WERI-Rb-1 (cell line): ENCODE data around the gene USB1.

Experiments used
- DNase-seq: peaks from one replicate; pipeline ENCODE4 v3.0.0-alpha.2; 2020
- H3K27ac ChIP-seq: fragments of 250-450 bp; sonication (Bioruptor Pico); 2 replicates; pipeline ENCODE4 v1.5.1; 2020; ENCODE audit warnings: mild to moderate bottlenecking, moderate library complexity
- H3K27me3 ChIP-seq: fragments of 250-450 bp; sonication (Bioruptor Pico); 2 replicates; pipeline ENCODE4 v1.5.1; 2021; ENCODE audit warnings: mild to moderate bottlenecking, low read depth, moderate library complexity; ENCODE audit not compliant: insufficient read depth, severe bottlenecking
- H3K36me3 ChIP-seq: fragments of 250-450 bp; sonication (Bioruptor Pico); 2 replicates; pipeline ENCODE4 v1.5.1; 2020; ENCODE audit warnings: mild to moderate bottlenecking, moderate library complexity
- H3K4me3 ChIP-seq: 2 replicates; pipeline ENCODE4 v1.5.1; 2011; ENCODE audit warnings: low read depth, mild to moderate bottlenecking, control low read depth, low read length
- H3K9me3 ChIP-seq: fragments of 250-450 bp; sonication (Bioruptor Pico); 2 replicates; pipeline ENCODE4 v1.5.1; 2021; ENCODE audit warnings: mild to moderate bottlenecking, moderate library complexity; ENCODE audit not compliant: severe bottlenecking
- CTCF ChIP-seq: IDR thresholded peaks from 2 replicates; pipeline ENCODE4 v1.5.1; 2011; ENCODE audit warnings: low read depth, mild to moderate bottlenecking, control low read depth, inconsistent platforms, low read length

Gene USB1

DNA sequence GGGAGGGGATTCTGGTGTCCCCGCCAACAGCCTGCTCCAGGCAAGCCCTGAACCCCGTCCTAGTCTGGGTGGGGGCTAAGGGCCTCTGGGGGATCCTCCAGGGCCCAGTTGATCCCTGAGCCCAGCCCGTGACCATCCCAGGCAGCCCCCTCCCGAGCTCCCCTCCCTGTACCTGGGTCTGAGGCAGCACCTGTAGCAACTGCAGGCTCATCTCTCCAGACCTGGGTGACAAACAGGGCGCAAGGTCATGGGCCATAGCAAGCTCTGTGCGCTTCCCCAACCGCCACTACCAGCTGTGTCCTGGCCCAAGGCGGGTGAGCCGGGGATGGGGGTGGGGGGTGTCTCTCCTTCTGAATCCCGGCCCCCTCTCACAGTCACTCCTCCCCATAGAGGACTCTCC, 40.9 kb upstream of the USB1 start:
- H3K27me3 ChIP-seq, result no peaks in the 10 kb centered on the region
- H3K4me3 ChIP-seq, result no peak overlapping the region
- H3K36me3 ChIP-seq, result no peaks in the 10 kb centered on the region
- no peak overlapping the region for H3K27ac ChIP-seq
- no peak for DNase-seq
- no peaks in the 10 kb centered on the region for H3K9me3 ChIP-seq
- no peak for TF ChIP-seq CTCF

GRCh38 chr16:57960826-57961472, 40.3 kb upstream of the USB1 start:
- TF ChIP-seq CTCF, result no peak
- no peak overlapping the region for H3K4me3 ChIP-seq
- no peaks in the 10 kb centered on the region for H3K27me3 ChIP-seq
- H3K9me3 ChIP-seq, result no peaks in the 10 kb centered on the region
- H3K27ac ChIP-seq, result no peak overlapping the region
- no peak for DNase-seq
- no peaks in the 10 kb centered on the region for H3K36me3 ChIP-seq

DNA sequence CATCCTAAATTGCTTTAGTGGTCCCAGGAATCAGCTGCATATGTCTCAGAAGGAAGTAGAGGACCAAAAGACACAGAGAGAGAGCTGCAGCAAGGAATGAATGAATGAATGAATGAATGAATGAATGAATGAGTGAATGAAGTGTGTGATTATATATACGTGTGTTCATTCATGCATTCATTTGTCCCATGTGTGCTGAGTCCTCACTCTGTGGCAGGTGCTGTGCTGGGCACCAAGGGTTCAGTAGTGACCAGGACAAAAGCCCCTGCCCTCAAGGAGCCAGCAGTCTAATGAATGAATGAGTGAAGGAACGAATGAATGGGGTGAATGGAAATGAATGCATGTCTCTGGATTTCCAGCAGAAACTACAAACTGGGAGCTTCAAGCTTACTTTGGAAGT, 39.7 kb upstream of the USB1 start:
- Histone ChIP-seq H3K27ac (no peak overlapping the region), H3K36me3 (no peaks in the 10 kb centered on the region), H3K9me3 (no peaks in the 10 kb centered on the region), H3K27me3 (no peaks in the 10 kb centered on the region), H3K4me3 (no peak overlapping the region)
- DNase-seq, result no peak
- TF ChIP-seq CTCF, result no peak

DNA sequence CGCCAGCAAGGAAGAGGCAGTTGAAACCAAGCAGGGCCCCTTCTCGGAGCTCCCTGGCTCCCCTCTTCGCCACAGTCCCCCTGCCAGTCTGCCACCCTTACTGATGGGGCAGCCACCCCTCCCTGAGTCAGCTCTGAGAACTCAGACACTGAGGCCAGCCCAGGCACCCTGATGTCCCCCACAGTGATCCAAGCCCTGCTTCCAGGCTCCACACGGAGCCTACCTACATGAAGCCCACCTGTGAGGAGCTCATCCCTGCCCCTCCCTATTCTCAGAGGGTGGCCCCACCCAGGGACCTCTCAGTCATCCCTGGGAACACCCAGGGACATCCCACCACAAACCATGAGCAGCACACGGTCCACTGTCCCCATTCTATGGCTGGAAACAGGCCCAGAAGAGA, 39.2 kb upstream of the USB1 start:
- DNase-seq, result no peak
- H3K4me3 ChIP-seq, result no peak overlapping the region
- TF ChIP-seq CTCF, result no peak
- no peaks in the 10 kb centered on the region for H3K27me3 ChIP-seq
- no peaks in the 10 kb centered on the region for H3K36me3 ChIP-seq
- H3K27ac ChIP-seq, result no peak overlapping the region
- H3K9me3 ChIP-seq, result no peaks in the 10 kb centered on the region

DNA sequence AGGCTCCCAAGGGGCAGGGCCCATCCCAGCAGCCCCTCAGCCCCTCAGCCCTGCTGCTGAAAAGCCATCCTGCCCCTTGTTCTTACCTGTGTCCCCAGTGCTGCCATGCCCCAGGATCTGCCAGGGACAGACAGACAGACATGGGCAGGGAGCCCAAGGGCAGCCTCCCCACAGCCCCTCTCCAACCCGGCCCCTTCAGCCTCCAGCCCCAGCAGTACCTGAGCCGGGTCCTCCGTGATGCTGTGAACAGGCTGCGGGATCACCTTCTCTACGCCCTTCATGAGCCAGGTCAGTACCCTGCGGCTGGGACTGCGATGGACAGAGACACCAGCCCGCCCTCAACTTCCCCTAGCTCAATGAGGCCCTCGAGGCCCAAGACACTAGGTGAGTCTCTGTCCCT, 38.5 kb upstream of the USB1 start:
- no peaks in the 10 kb centered on the region for H3K36me3 ChIP-seq
- H3K27ac ChIP-seq, result no peak overlapping the region
- TF ChIP-seq CTCF, result no peak
- no peaks in the 10 kb centered on the region for H3K9me3 ChIP-seq
- H3K27me3 ChIP-seq, result no peaks in the 10 kb centered on the region
- no peak overlapping the region for H3K4me3 ChIP-seq
- DNase-seq, result no peak

- Histone ChIP-seq H3K36me3 (no peaks in the 10 kb centered on the region), H3K9me3 (no peaks in the 10 kb centered on the region), H3K27me3 (no peaks in the 10 kb centered on the region), H3K27ac (no peak overlapping the region), H3K4me3 (no peak overlapping the region)
- DNase-seq, result no peak
- no peak for TF ChIP-seq CTCF
Measured at GRCh38 chr16:57964157-57964700, 37.0 kb upstream of the USB1 start.
